HepG2 (cell line): Measurements from ENCODE around the gene LRRC27. TPM values are rescaled to one million over a fixed set of nuclear protein-coding genes. Genes with fewer than 3 reads are reported as not detected.

Source experiments
- MXI1 ChIP-seq: IDR thresholded peaks from 3 replicates; pipeline ENCODE4 v1.6.1; 2012; ENCODE audit warnings: low read depth, low read length, inconsistent platforms, borderline replicate concordance
- PHB2 ChIP-seq: fragments of 450-650 bp; IDR thresholded peaks from 2 replicates; pipeline ENCODE4 v1.6.1; 2018; ENCODE audit not compliant: partially characterized antibody
- POLR2G ChIP-seq: fragments of 200-400 bp; formaldehyde crosslinking; IDR thresholded peaks from 2 replicates; pipeline ENCODE4 v1.6.1; 2018; ENCODE audit warnings: mild to moderate bottlenecking, low read depth, low read length, moderate library complexity
- SMARCC2 ChIP-seq: fragments of 450-650 bp; IDR thresholded peaks from 2 replicates; pipeline ENCODE4 v1.6.1; 2017; ENCODE audit warnings: antibody characterized with exemption, mild to moderate bottlenecking
- SP4 ChIP-seq: sonication (generic); formaldehyde crosslinking; IDR thresholded peaks from 2 replicates; pipeline ENCODE4 v1.8.1; 2023; ENCODE audit warnings: mild to moderate bottlenecking, missing genetic modification reagents
- ZNF451 ChIP-seq: sonication (generic); formaldehyde crosslinking; IDR thresholded peaks from 2 replicates; pipeline ENCODE4 v1.5.0; 2020; ENCODE audit warnings: mild to moderate bottlenecking, missing genetic modification reagents
- polyA plus RNA-seq, 8 experiments: library from polyadenylated mRNA; depleted of rRNA in 3 of 8; stranded (reverse) in 7 of 8; unstranded in 1 of 8; fragments of >200 nt; fragmentation: Illumina TruSeq in 4 of 8; extraction: Trizol in 4 of 8; gene quantifications; 2 replicates each; pipeline versions ENCODE4 v1.2.1 to v1.2.3, GENCODE V29; 2011 to 2016; ENCODE audit warnings: low read depth in 4 of 8, missing spikeins in 1 of 8, mixed read lengths in 1 of 8; ENCODE audit not compliant: insufficient read depth in 1 of 8
- total RNA-seq, 5 experiments: library from RNA; depleted of rRNA; stranded (reverse); fragments of >200 nt; fragmentation: Illumina TruSeq; extraction: Trizol; gene quantifications; 2 replicates each; pipeline ENCODE4 v1.2.3, GENCODE V29; 2016; ENCODE audit warnings: low read depth in 1 of 5
- TF ChIP-seq, protein P1 (sequence below): sonication (generic); formaldehyde crosslinking; conservative IDR thresholded peaks from 2 replicates; pipeline ENCODE4 v1.4.0; 2020; ENCODE audit warnings: mild to moderate bottlenecking, missing genetic modification reagents, moderate library complexity
- TF ChIP-seq, protein P2 (sequence below): sonication (generic); formaldehyde crosslinking; IDR thresholded peaks from 2 replicates; pipeline ENCODE4 v1.4.0; 2020; ENCODE audit warnings: missing genetic modification reagents
- TF ChIP-seq, protein P3 (sequence below): sonication (generic); formaldehyde crosslinking; IDR thresholded peaks from 2 replicates; pipeline ENCODE4 v1.9.0; 2021; ENCODE audit warnings: missing genetic modification reagents, mild to moderate bottlenecking, borderline replicate concordance

Gene LRRC27
- total and polyA plus RNA-seq, 2 of the 13 experiments (the other 11 are each of a cell fraction or from before 2014, with no cell fraction given): 4.2 to 4.6 TPM

DNA sequence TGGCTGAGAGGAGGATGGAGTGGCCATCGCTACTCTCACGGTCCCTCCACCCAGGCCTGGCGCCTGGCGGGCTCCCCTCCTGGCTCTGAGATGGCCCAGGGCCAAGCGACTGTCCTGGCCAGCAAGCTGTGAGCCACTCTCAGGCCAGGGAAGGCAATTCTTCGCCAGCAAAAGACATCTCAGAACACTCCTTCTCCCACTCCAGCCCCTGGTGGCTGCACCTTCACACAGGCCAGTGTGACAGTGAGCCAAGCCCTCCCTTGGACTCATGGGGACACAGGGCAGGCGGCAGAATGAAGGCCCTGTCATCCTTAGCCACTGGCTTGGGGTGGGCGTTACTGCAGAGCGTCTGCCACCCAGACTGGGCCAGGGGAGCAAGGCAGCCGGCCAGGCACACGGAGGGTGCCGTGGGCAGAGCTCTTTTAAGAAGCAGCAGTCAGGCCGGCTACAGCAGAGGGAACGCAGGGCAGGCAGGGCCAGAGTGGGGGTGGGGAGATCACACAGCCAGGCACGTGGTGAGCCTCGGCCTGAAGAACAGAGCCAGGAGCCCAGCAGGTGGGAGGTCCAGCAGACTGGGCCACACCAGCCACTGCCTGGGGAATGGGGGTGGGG, 38.7 kb upstream of the LRRC27 start (continued):
- TF ChIP-seq, protein P1, sequence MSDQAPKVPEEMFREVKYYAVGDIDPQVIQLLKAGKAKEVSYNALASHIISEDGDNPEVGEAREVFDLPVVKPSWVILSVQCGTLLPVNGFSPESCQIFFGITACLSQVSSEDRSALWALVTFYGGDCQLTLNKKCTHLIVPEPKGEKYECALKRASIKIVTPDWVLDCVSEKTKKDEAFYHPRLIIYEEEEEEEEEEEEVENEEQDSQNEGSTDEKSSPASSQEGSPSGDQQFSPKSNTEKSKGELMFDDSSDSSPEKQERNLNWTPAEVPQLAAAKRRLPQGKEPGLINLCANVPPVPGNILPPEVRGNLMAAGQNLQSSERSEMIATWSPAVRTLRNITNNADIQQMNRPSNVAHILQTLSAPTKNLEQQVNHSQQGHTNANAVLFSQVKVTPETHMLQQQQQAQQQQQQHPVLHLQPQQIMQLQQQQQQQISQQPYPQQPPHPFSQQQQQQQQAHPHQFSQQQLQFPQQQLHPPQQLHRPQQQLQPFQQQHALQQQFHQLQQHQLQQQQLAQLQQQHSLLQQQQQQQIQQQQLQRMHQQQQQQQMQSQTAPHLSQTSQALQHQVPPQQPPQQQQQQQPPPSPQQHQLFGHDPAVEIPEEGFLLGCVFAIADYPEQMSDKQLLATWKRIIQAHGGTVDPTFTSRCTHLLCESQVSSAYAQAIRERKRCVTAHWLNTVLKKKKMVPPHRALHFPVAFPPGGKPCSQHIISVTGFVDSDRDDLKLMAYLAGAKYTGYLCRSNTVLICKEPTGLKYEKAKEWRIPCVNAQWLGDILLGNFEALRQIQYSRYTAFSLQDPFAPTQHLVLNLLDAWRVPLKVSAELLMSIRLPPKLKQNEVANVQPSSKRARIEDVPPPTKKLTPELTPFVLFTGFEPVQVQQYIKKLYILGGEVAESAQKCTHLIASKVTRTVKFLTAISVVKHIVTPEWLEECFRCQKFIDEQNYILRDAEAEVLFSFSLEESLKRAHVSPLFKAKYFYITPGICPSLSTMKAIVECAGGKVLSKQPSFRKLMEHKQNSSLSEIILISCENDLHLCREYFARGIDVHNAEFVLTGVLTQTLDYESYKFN: no peak
- no peak for TF ChIP-seq PHB2
- TF ChIP-seq, protein P2, sequence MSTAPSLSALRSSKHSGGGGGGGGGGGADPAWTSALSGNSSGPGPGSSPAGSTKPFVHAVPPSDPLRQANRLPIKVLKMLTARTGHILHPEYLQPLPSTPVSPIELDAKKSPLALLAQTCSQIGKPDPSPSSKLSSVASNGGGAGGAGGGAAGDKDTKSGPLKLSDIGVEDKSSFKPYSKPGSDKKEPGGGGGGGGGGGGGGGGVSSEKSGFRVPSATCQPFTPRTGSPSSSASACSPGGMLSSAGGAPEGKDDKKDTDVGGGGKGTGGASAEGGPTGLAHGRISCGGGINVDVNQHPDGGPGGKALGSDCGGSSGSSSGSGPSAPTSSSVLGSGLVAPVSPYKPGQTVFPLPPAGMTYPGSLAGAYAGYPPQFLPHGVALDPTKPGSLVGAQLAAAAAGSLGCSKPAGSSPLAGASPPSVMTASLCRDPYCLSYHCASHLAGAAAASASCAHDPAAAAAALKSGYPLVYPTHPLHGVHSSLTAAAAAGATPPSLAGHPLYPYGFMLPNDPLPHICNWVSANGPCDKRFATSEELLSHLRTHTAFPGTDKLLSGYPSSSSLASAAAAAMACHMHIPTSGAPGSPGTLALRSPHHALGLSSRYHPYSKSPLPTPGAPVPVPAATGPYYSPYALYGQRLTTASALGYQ: no peak
- TF ChIP-seq MXI1: no peak
- no peak for TF ChIP-seq ZNF451
- no peak for TF ChIP-seq SP4 (CRISPR knock-in tag)
- TF ChIP-seq, protein P3, sequence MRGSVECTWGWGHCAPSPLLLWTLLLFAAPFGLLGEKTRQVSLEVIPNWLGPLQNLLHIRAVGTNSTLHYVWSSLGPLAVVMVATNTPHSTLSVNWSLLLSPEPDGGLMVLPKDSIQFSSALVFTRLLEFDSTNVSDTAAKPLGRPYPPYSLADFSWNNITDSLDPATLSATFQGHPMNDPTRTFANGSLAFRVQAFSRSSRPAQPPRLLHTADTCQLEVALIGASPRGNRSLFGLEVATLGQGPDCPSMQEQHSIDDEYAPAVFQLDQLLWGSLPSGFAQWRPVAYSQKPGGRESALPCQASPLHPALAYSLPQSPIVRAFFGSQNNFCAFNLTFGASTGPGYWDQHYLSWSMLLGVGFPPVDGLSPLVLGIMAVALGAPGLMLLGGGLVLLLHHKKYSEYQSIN: no peak
- TF ChIP-seq SMARCC2: no peak
- TF ChIP-seq POLR2G: no peak
- TF ChIP-seq, all 625 proteins: peak for 0
